ENCODE results near the gene IMP4.

The IMP4 gene

GRCh38 chr2:130368786-130369185 lies 26.1 kb downstream of the IMP4 start:
- H3K4me3 ChIP-seq (ENCODE audit: low read length): no peak overlapping the region
- H3K27me3 ChIP-seq (ENCODE audit: control insufficient read depth, insufficient read depth, low read length): no peaks in the 10 kb centered on the region
- peaks cover 23% of the 10 kb centered on the region for H3K4me1 ChIP-seq (ENCODE audit: control insufficient read depth, insufficient read depth, low read length)
- H3K36me3 ChIP-seq (ENCODE audit: control insufficient read depth, insufficient read depth, low read length): no peaks in the 10 kb centered on the region
- no peaks in the 10 kb centered on the region for H3K9me3 ChIP-seq (ENCODE audit: control insufficient read depth, low read length)
- no peak overlapping the region for H3K9ac ChIP-seq (ENCODE audit: low read length)

- H3K4me3 ChIP-seq (ENCODE audit: low read length): no peak overlapping the region
- peaks cover 27% of the 10 kb centered on the region for H3K4me1 ChIP-seq (ENCODE audit: control insufficient read depth, insufficient read depth, low read length)
- no peak overlapping the region for H3K9ac ChIP-seq (ENCODE audit: low read length)
- H3K9me3 ChIP-seq (ENCODE audit: control insufficient read depth, low read length): no peaks in the 10 kb centered on the region
- no peaks in the 10 kb centered on the region for H3K36me3 ChIP-seq (ENCODE audit: control insufficient read depth, insufficient read depth, low read length)
- H3K27me3 ChIP-seq (ENCODE audit: control insufficient read depth, insufficient read depth, low read length): no peaks in the 10 kb centered on the region
Measured at GRCh38 chr2:130369311-130369964, 26.7 kb downstream of the IMP4 start.

GRCh38 chr2:130369965-130370341 lies 27.3 kb downstream of the IMP4 start:
- Histone ChIP-seq H3K9ac (ENCODE audit: low read length) (no peak overlapping the region), H3K9me3 (ENCODE audit: control insufficient read depth, low read length) (no peaks in the 10 kb centered on the region), H3K4me3 (ENCODE audit: low read length) (no peak overlapping the region), H3K4me1 (ENCODE audit: control insufficient read depth, insufficient read depth, low read length) (peaks cover 27% of the 10 kb centered on the region), H3K36me3 (ENCODE audit: control insufficient read depth, insufficient read depth, low read length) (no peaks in the 10 kb centered on the region), H3K27me3 (ENCODE audit: control insufficient read depth, insufficient read depth, low read length) (no peaks in the 10 kb centered on the region)

- Histone ChIP-seq H3K9ac (ENCODE audit: low read length) (no peak overlapping the region), H3K9me3 (ENCODE audit: control insufficient read depth, low read length) (no peaks in the 10 kb centered on the region), H3K36me3 (ENCODE audit: control insufficient read depth, insufficient read depth, low read length) (no peaks in the 10 kb centered on the region), H3K4me1 (ENCODE audit: control insufficient read depth, insufficient read depth, low read length) (peaks cover 27% of the 10 kb centered on the region), H3K4me3 (ENCODE audit: low read length) (no peak overlapping the region), H3K27me3 (ENCODE audit: control insufficient read depth, insufficient read depth, low read length) (no peaks in the 10 kb centered on the region)
Measured at GRCh38 chr2:130370490-130370889, 27.8 kb downstream of the IMP4 start.

- Histone ChIP-seq H3K36me3 (ENCODE audit: control insufficient read depth, insufficient read depth, low read length) (no peaks in the 10 kb centered on the region), H3K27me3 (ENCODE audit: control insufficient read depth, insufficient read depth, low read length) (no peaks in the 10 kb centered on the region), H3K9me3 (ENCODE audit: control insufficient read depth, low read length) (no peaks in the 10 kb centered on the region), H3K4me3 (ENCODE audit: low read length) (peak overlapping the region; percentile 66), H3K9ac (ENCODE audit: low read length) (peak overlapping the region; percentile 87), H3K4me1 (ENCODE audit: control insufficient read depth, insufficient read depth, low read length) (peaks cover 27% of the 10 kb centered on the region)
Measured at GRCh38 chr2:130371723-130372054, 29.0 kb downstream of the IMP4 start.

- no peaks in the 10 kb centered on the region for H3K27me3 ChIP-seq (ENCODE audit: control insufficient read depth, insufficient read depth, low read length)
- H3K4me1 ChIP-seq (ENCODE audit: control insufficient read depth, insufficient read depth, low read length): peaks cover 27% of the 10 kb centered on the region
- peak overlapping the region; percentile 87 for H3K9ac ChIP-seq (ENCODE audit: low read length)
- H3K4me3 ChIP-seq (ENCODE audit: low read length): peak overlapping the region; percentile 66
- H3K9me3 ChIP-seq (ENCODE audit: control insufficient read depth, low read length): no peaks in the 10 kb centered on the region
- H3K36me3 ChIP-seq (ENCODE audit: control insufficient read depth, insufficient read depth, low read length): no peaks in the 10 kb centered on the region
Measured at GRCh38 chr2:130372055-130372832, 29.5 kb downstream of the IMP4 start.

- no peaks in the 10 kb centered on the region for H3K36me3 ChIP-seq (ENCODE audit: control insufficient read depth, insufficient read depth, low read length)
- H3K9me3 ChIP-seq (ENCODE audit: control insufficient read depth, low read length): no peaks in the 10 kb centered on the region
- H3K4me1 ChIP-seq (ENCODE audit: control insufficient read depth, insufficient read depth, low read length): peaks cover 27% of the 10 kb centered on the region
- H3K27me3 ChIP-seq (ENCODE audit: control insufficient read depth, insufficient read depth, low read length): no peaks in the 10 kb centered on the region
- peak overlapping the region; percentile 66 for H3K4me3 ChIP-seq (ENCODE audit: low read length)
- H3K9ac ChIP-seq (ENCODE audit: low read length): peak overlapping the region; percentile 87
Measured at GRCh38 chr2:130372833-130373807, 30.4 kb downstream of the IMP4 start.

- Histone ChIP-seq H3K36me3 (ENCODE audit: control insufficient read depth, insufficient read depth, low read length) (no peaks in the 10 kb centered on the region), H3K4me3 (ENCODE audit: low read length) (peak overlapping the region; percentile 66), H3K4me1 (ENCODE audit: control insufficient read depth, insufficient read depth, low read length) (peaks cover 27% of the 10 kb centered on the region), H3K27me3 (ENCODE audit: control insufficient read depth, insufficient read depth, low read length) (no peaks in the 10 kb centered on the region), H3K9ac (ENCODE audit: low read length) (no peak overlapping the region), H3K9me3 (ENCODE audit: control insufficient read depth, low read length) (no peaks in the 10 kb centered on the region)
Measured at GRCh38 chr2:130373808-130374365, 31.2 kb downstream of the IMP4 start.

GRCh38 chr2:130374587-130375290 lies 32.0 kb downstream of the IMP4 start:
- Histone ChIP-seq H3K27me3 (ENCODE audit: control insufficient read depth, insufficient read depth, low read length) (no peaks in the 10 kb centered on the region), H3K9me3 (ENCODE audit: control insufficient read depth, low read length) (no peaks in the 10 kb centered on the region), H3K4me3 (ENCODE audit: low read length) (no peak overlapping the region), H3K4me1 (ENCODE audit: control insufficient read depth, insufficient read depth, low read length) (peaks cover 27% of the 10 kb centered on the region), H3K9ac (ENCODE audit: low read length) (no peak overlapping the region), H3K36me3 (ENCODE audit: control insufficient read depth, insufficient read depth, low read length) (no peaks in the 10 kb centered on the region)

GRCh38 chr2:130375291-130376266 lies 32.9 kb downstream of the IMP4 start:
- H3K27me3 ChIP-seq (ENCODE audit: control insufficient read depth, insufficient read depth, low read length): no peaks in the 10 kb centered on the region

More at GRCh38 chr2:130375291-130376266, 32.9 kb downstream of the IMP4 start:
- H3K9ac ChIP-seq (ENCODE audit: low read length): no peak overlapping the region
- no peaks in the 10 kb centered on the region for H3K9me3 ChIP-seq (ENCODE audit: control insufficient read depth, low read length)
- H3K4me1 ChIP-seq (ENCODE audit: control insufficient read depth, insufficient read depth, low read length): peaks cover 27% of the 10 kb centered on the region
- no peak overlapping the region for H3K4me3 ChIP-seq (ENCODE audit: low read length)
- no peaks in the 10 kb centered on the region for H3K36me3 ChIP-seq (ENCODE audit: control insufficient read depth, insufficient read depth, low read length)
